Measurements from ENCODE around the gene MCF2L2.

The MCF2L2 gene

DNA sequence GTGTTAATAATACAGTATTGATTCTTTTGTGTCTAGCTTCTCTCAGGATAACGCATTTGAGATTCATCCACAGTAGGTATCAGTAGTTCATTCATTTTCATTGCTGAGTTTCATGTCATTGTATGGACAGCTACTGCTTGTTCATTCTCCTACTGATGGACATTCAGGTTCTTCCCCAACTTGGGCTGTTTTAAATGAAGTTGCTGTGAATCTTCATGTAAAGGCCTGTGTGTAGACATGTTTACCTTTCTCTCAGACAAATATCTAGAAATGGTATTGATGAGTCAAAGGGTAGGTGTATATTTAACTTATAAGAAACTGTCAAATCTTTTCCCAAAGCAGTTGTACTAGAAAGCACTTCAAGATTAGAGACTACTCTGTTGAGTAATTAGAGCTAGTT, 26.7 kb downstream of the MCF2L2 start:
- CTCF ChIA-PET: interaction anchor here (0.9 to 1.2 kb wide), 3 partner anchors 8 to 19 kb away, joined by 3 to 4 read pairs (median 4); no protein-coding TSS in a partner anchor
- TF ChIP-seq, protein P1, sequence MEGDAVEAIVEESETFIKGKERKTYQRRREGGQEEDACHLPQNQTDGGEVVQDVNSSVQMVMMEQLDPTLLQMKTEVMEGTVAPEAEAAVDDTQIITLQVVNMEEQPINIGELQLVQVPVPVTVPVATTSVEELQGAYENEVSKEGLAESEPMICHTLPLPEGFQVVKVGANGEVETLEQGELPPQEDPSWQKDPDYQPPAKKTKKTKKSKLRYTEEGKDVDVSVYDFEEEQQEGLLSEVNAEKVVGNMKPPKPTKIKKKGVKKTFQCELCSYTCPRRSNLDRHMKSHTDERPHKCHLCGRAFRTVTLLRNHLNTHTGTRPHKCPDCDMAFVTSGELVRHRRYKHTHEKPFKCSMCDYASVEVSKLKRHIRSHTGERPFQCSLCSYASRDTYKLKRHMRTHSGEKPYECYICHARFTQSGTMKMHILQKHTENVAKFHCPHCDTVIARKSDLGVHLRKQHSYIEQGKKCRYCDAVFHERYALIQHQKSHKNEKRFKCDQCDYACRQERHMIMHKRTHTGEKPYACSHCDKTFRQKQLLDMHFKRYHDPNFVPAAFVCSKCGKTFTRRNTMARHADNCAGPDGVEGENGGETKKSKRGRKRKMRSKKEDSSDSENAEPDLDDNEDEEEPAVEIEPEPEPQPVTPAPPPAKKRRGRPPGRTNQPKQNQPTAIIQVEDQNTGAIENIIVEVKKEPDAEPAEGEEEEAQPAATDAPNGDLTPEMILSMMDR (IDR thresholded peaks at IDR 0.05; ENCODE audit: control extremely low read depth, extremely low read depth, low read depth, missing control alignments): no peak
- no peak for DNase-seq (ENCODE audit: extremely low spot score)
- POLR2A ChIA-PET: interaction anchor here (0.7 kb wide), 1 partner anchor 607 kb away, joined by 8 read pairs; no protein-coding TSS in a partner anchor

GRCh38 chr3:183400352-183400751, 28.1 kb downstream of the MCF2L2 start:
- TF ChIP-seq, protein P1 (IDR thresholded peaks at IDR 0.05; ENCODE audit: control extremely low read depth, extremely low read depth, low read depth, missing control alignments): no peak
- ChIA-PET POLR2A (no interaction called here), CTCF (interaction anchor here (1.1 kb wide), 1 partner anchor 11 kb away, joined by 7 read pairs; no protein-coding TSS in a partner anchor)
- no peak for DNase-seq (ENCODE audit: extremely low spot score)

DNA sequence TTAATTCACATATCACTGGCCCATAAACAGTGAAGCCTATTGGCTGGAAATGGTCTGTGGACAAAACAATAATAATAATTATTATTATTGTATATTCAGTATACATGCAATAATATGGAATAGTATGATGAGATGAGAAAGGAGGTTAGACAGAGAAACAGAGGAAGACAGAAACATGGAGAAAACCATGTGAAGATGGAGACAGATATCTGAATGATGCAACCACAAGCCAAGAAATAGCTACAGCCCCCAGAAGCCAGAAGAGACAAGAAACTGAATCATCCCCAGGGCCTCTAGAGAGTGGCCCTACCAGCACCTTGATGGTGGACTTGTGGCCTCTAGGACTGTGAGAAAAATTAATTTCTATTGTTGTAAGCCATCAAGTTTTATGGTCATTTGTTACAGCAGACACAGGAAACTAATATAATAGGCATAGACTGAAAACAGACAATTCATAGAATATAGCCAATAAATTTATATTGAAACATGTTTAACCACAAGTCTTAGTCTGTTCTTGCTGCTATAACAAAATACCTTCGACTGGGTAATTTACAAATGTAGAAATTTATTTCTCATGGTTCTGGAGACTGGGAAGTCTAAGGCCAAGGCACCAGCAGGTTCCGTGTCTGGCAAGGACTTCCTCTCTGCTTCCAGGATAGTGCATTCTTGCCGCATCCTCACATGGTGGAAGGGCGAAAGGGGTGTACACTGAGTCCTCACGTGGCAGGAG, 31.6 kb downstream of the MCF2L2 start:
- TF ChIP-seq, protein P1 (IDR thresholded peaks at IDR 0.05; ENCODE audit: control extremely low read depth, extremely low read depth, low read depth, missing control alignments): no peak
- POLR2A ChIA-PET: no interaction called here
- CTCF ChIA-PET: interaction anchor here (0.5 to 2.3 kb wide), 3 partner anchors 11 to 269 kb away, joined by 3 to 11 read pairs (median 9); no protein-coding TSS in a partner anchor
- DNase-seq (ENCODE audit: extremely low spot score): no peak

- ChIA-PET POLR2A (no interaction called here), CTCF (no interaction called here)
- no peak for DNase-seq (ENCODE audit: extremely low spot score)
- TF ChIP-seq, protein P1 (IDR thresholded peaks at IDR 0.05; ENCODE audit: control extremely low read depth, extremely low read depth, low read depth, missing control alignments): no peak
Observed at GRCh38 chr3:183394150-183394549, 34.3 kb downstream of the MCF2L2 start.

DNA sequence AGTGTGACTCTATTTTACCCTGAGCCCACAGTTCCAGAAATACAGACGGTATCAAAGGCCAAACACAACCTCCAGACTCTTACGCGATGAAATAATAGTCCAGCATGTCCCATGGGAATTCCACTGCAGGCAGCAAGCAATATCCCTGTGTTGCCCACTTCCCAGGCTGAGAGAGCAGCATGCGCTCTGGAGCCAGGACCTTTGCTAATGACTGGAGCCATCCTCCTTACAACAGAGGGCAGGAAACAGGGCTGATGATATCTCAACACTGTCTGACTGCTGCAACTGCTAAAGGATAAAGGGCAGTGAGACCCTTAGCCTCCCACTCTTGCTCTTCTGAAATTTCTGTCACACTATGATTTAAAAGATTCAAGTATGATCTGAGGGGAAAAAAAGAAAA, 34.8 kb downstream of the MCF2L2 start:
- POLR2A ChIA-PET: no interaction called here
- no peak for DNase-seq (ENCODE audit: extremely low spot score)
- CTCF ChIA-PET: no interaction called here
- TF ChIP-seq, protein P1 (IDR thresholded peaks at IDR 0.05; ENCODE audit: control extremely low read depth, extremely low read depth, low read depth, missing control alignments): no peak

- ChIA-PET CTCF (interaction anchor here (0.9 to 2.2 kb wide), 3 partner anchors 213 to 270 kb away, joined by 3 to 5 read pairs (median 4); no protein-coding TSS in a partner anchor), POLR2A (no interaction called here)
- TF ChIP-seq, protein P1 (IDR thresholded peaks at IDR 0.05; ENCODE audit: control extremely low read depth, extremely low read depth, low read depth, missing control alignments): no peak
- no peak for DNase-seq (ENCODE audit: extremely low spot score)
Observed at GRCh38 chr3:183392186-183393034, 36.0 kb downstream of the MCF2L2 start.
